ENCODE measurements around the gene OSM.

Gene OSM

DNA sequence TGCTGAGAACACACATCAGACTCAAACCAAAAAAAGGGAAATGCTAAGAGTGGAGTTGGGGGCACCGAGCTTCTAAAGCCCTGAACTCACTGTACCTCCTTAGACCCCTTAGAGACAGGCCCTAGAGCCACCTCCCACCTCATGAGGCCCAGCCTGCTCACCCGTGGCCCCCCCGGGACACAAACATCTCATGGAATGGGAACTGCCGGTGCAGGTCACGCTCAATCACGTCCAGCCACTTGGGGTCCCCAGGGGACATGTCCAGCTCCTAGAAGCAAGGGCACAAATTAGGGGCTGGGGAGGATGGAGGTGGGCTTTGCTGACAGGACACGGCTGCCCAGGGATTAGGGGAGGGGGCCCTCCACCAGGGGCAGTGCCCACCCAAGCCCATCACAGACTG lies 28.9 kb upstream of the OSM start:
- Histone ChIP-seq H3K36me3 (ENCODE audit: insufficient read depth, low read depth, low read length) (no peaks in the 10 kb centered on the region; the same call in 1 of the 2 replicates), H3K4me3 (ENCODE audit: low read length) (no peak overlapping the region), H3K27me3 (ENCODE audit: insufficient read depth, low read length) (no peaks in the 10 kb centered on the region; the same call in 1 of the 2 replicates), H3K9me3 (ENCODE audit: insufficient read depth, low read depth, low read length) (no peaks in the 10 kb centered on the region), H3K4me1 (ENCODE audit: insufficient read depth, low read length) (no peaks in the 10 kb centered on the region), H3K27ac (ENCODE audit: low read length) (no peak overlapping the region), H3K9ac (ENCODE audit: low read depth, low read length) (no peak overlapping the region)

DNA sequence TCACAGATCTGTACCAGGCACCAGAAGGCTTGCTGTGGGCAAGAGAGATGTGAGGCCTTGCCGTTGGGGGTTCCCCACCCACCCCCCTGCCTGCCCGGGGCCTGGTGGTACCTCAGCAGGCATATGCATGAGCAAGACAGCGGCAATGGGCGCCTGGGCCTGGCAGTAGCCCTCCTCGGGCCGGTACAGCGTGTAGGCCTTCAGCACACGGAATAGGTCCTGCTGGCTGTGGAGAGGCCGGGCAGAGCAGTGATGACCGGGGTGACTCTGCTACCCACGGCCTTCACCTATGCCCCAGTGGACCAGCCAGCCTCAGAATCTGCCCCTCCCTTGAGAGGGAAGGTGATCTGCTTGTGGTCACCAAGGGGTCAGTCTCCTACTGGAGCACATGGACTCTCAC lies 28.2 kb upstream of the OSM start:
- H3K4me1 ChIP-seq (ENCODE audit: insufficient read depth, low read length), result 0 out of 2 replicates have a peak, but pooled peaks cover 4% of the 10 kb centered on the region
- H3K27me3 ChIP-seq (ENCODE audit: insufficient read depth, low read length), result peaks cover 4% of the 10 kb centered on the region; the same call in 1 of the 2 replicates
- H3K4me3 ChIP-seq (ENCODE audit: low read length), result no peak overlapping the region
- H3K9ac ChIP-seq (ENCODE audit: low read depth, low read length), result no peak overlapping the region
- no peaks in the 10 kb centered on the region for H3K9me3 ChIP-seq (ENCODE audit: insufficient read depth, low read depth, low read length)
- no peak overlapping the region for H3K27ac ChIP-seq (ENCODE audit: low read length)
- no peaks in the 10 kb centered on the region; the same call in 1 of the 2 replicates for H3K36me3 ChIP-seq (ENCODE audit: insufficient read depth, low read depth, low read length)

DNA sequence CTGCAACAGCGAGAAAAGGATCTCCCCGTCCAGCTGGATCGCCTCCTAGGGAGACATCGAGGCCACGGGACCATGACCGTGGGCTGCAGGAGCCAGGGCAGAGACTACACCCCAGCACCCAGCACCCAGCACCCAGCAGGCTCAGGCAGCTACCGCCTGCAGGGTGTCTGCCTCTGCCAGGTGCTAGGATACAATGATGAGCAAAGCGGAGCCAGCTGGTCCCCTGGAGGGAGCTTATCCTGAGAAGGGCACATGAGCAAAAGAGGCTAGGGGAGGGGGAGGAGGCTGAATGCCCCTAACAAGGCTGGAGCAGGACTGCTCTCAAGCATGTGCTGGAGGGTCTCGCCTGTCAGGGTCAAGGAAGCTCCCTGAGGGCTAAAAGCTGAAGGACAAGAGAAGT lies 27.4 kb upstream of the OSM start:
- H3K9ac ChIP-seq (ENCODE audit: low read depth, low read length), result no peak overlapping the region
- H3K9me3 ChIP-seq (ENCODE audit: insufficient read depth, low read depth, low read length), result no peaks in the 10 kb centered on the region
- 0 out of 2 replicates have a peak, but pooled peaks cover 4% of the 10 kb centered on the region for H3K4me1 ChIP-seq (ENCODE audit: insufficient read depth, low read length)
- H3K27ac ChIP-seq (ENCODE audit: low read length), result no peak overlapping the region
- H3K4me3 ChIP-seq (ENCODE audit: low read length), result no peak overlapping the region
- peaks cover 4% of the 10 kb centered on the region; the same call in 1 of the 2 replicates for H3K27me3 ChIP-seq (ENCODE audit: insufficient read depth, low read length)
- H3K36me3 ChIP-seq (ENCODE audit: insufficient read depth, low read depth, low read length), result no peaks in the 10 kb centered on the region; the same call in 1 of the 2 replicates

DNA sequence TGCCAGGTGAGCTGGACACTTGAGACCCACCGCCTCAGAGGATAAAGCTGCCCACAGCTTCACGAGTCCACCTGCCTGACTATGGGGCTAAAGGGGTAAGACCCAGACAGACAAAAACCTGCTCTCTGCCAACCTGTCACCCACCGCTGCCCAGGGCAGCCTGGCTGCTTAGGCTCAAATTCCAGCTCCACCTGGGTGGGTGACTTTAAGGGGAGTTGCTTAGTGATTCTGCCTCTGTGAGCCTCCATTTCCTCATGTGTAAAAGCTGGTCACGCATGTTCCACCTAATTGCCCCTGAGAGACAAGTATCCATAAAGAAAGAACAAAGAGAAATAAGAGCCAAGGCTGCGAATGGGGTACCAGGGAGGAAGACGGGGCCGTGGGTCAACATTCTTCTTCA lies 26.4 kb upstream of the OSM start:
- no peak overlapping the region for H3K4me3 ChIP-seq (ENCODE audit: low read length)
- peaks cover 11% of the 10 kb centered on the region; the same call in 1 of the 2 replicates for H3K27me3 ChIP-seq (ENCODE audit: insufficient read depth, low read length)
- H3K9ac ChIP-seq (ENCODE audit: low read depth, low read length), result no peak overlapping the region
- no peaks in the 10 kb centered on the region for H3K9me3 ChIP-seq (ENCODE audit: insufficient read depth, low read depth, low read length)
- no peak overlapping the region for H3K27ac ChIP-seq (ENCODE audit: low read length)
- no peaks in the 10 kb centered on the region; the same call in 1 of the 2 replicates for H3K36me3 ChIP-seq (ENCODE audit: insufficient read depth, low read depth, low read length)
- peaks cover 10% of the 10 kb centered on the region; the same call in 1 of the 2 replicates for H3K4me1 ChIP-seq (ENCODE audit: insufficient read depth, low read length)

DNA sequence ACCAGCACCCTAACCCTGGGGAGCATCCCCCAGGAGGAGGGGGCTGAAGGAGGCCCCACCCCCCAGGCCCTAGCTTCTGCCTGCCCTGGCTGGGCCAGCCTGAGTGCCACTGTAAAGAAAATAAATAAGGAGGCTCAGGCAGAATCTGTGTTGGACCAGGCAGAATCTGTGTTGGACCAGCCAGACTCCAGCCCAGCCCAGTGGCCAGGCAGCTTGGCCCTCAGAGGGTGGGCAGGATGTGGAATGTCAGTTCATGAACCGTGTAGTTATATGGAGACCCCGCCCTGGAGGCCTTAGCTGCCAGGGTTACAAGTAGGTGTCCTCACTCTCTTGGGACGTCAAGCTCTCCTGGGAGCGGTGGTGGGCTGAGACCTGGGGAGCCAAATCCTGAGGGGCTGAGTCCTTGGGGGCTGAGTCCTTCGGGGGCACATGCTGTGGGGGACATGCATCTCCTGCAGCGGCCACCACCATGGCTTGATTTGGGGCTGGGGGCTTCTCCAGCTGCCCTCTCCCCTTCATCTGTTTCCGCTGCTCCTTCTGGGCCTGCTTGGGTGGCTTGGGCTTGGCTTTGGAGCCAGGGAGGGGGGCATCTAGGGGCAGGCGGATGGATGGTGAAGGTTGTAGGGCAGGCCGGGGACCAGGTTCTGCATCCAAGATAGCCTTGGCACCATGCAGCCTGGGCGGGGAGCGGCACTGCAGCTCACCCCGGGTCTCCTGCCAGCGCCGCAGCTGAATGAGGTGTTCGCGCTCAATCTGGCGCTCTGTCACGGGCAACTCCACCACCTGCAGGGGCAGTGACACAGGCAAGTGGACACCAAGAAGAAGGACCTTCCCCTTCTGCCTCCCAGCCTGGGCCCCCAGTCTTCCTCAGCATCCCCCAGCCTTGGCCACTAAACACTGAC lies 25.7 kb upstream of the OSM start:
- H3K4me1 ChIP-seq (ENCODE audit: insufficient read depth, low read length), result peaks cover 10% of the 10 kb centered on the region; the same call in 1 of the 2 replicates

DNA sequence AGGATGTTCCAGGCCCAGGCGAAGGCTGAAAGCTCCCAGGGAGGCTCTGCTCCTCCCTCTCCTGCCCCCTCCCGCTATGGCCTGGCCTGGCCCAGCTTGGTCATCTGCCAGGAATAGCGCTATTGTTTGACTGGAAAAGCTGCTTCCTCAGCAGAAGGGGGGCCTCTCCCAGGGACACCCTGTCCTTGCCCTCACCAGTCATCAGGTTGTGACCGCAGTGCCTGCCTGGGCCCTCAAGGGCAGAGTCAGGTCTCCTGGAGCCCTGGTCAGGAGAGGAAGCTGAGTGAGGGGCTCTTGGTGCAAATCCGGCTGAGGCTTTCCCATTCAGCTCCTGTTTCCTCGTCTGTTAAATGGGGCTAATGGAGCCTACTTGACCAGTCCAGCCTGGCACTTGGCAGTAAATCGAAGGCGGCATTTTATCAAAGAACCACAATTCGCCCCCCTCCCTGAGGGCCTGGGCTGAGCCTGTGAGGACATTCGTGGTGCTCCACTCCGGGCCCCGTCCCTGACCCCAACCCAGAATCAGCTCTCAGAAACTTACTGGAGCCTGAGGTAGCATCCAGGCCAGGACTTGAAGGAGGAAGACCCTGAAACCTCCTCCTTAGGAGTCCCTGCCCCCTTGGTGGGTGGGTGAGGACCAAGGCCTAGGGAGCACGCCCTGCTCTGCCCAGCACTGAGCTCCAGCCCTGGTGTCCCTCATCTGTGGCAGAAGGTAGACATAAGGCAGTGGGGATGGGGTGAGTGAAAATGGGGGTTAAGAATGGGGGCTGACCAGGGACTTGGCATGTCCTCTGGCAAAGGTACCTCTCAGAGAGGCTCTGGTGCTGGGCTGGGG lies 24.6 kb upstream of the OSM start:
- Histone ChIP-seq H3K4me1 (ENCODE audit: insufficient read depth, low read length) (peaks cover 10% of the 10 kb centered on the region; the same call in 1 of the 2 replicates), H3K27ac (ENCODE audit: low read length) (no peak overlapping the region), H3K9ac (ENCODE audit: low read depth, low read length) (no peak overlapping the region), H3K9me3 (ENCODE audit: insufficient read depth, low read depth, low read length) (no peaks in the 10 kb centered on the region), H3K36me3 (ENCODE audit: insufficient read depth, low read depth, low read length) (no peaks in the 10 kb centered on the region; the same call in 1 of the 2 replicates), H3K27me3 (ENCODE audit: insufficient read depth, low read length) (peaks cover 11% of the 10 kb centered on the region; the same call in 1 of the 2 replicates), H3K4me3 (ENCODE audit: low read length) (no peak overlapping the region)

More for the DNA sequence above, 25.7 kb upstream of the OSM start:
- no peaks in the 10 kb centered on the region for H3K9me3 ChIP-seq (ENCODE audit: insufficient read depth, low read depth, low read length)
- no peak overlapping the region for H3K9ac ChIP-seq (ENCODE audit: low read depth, low read length)
- no peaks in the 10 kb centered on the region; the same call in 1 of the 2 replicates for H3K36me3 ChIP-seq (ENCODE audit: insufficient read depth, low read depth, low read length)
- H3K27me3 ChIP-seq (ENCODE audit: insufficient read depth, low read length), result peaks cover 11% of the 10 kb centered on the region; the same call in 1 of the 2 replicates
- H3K4me3 ChIP-seq (ENCODE audit: low read length), result no peak overlapping the region
- H3K27ac ChIP-seq (ENCODE audit: low read length), result no peak overlapping the region

DNA sequence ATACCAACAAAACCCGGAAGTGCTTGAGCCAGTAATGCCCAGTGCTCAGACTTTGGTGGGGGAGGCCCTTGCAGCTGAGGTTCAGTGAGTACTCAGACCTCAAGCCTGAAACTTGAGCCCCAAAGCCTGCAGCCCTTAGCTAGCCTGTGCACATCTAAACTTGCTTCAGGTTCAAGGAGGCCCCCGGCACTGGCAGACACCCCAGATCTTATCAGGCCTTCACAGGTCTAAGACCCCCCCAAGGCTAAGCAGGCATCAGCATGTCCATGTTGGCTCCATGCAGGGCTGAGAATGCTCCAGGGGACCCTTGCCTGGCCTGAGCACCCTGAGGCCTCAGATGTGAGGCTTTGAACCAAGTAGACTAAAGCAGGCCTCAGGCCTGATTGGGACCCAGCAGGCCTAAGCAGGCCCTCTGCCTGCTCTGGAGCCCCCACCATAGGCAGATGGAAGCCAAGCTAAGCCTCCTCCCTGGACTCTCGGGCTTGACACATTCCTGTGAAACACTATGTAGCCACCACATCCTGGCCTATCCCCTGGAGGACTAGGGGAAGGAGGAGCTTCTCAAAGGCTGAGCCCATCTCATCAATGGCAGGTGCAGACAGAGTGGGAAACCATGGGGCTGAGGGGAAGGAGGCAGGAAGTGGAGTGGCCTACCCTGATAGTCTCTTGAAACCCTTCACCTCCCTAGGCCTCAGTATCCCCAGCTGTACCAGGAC lies 23.8 kb upstream of the OSM start:
- Histone ChIP-seq H3K9me3 (ENCODE audit: insufficient read depth, low read depth, low read length) (no peaks in the 10 kb centered on the region), H3K36me3 (ENCODE audit: insufficient read depth, low read depth, low read length) (no peaks in the 10 kb centered on the region; the same call in 1 of the 2 replicates), H3K4me1 (ENCODE audit: insufficient read depth, low read length) (peaks cover 10% of the 10 kb centered on the region; the same call in 1 of the 2 replicates), H3K4me3 (ENCODE audit: low read length) (peak overlapping the region; percentile 75), H3K9ac (ENCODE audit: low read depth, low read length) (peak overlapping the region; percentile 28; the same call in 1 of the 2 replicates), H3K27ac (ENCODE audit: low read length) (no peak overlapping the region), H3K27me3 (ENCODE audit: insufficient read depth, low read length) (peaks cover 11% of the 10 kb centered on the region; the same call in 1 of the 2 replicates)

DNA sequence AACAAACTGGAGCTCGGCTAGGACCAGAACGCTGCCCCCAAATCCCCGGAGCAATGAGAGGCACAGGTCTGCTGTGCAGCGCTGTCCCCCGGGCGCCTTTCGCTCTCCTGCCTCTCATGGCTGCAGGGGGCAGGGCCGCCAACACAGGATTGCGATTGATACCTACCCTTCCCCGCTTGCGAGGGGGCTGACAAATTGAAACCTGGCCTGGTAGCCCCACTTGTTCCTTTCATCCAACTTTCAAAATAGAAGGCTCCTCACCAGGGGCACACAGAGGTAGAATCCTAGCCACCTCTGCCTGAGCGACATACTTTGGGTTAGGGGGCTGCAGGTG lies 23.3 kb upstream of the OSM start:
- Histone ChIP-seq H3K36me3 (ENCODE audit: insufficient read depth, low read depth, low read length) (no peaks in the 10 kb centered on the region; the same call in 1 of the 2 replicates), H3K27ac (ENCODE audit: low read length) (no peak overlapping the region), H3K4me1 (ENCODE audit: insufficient read depth, low read length) (peaks cover 10% of the 10 kb centered on the region; the same call in 1 of the 2 replicates), H3K4me3 (ENCODE audit: low read length) (peak overlapping the region; percentile 75), H3K9me3 (ENCODE audit: insufficient read depth, low read depth, low read length) (no peaks in the 10 kb centered on the region), H3K27me3 (ENCODE audit: insufficient read depth, low read length) (peaks cover 11% of the 10 kb centered on the region; the same call in 1 of the 2 replicates), H3K9ac (ENCODE audit: low read depth, low read length) (peak overlapping the region; percentile 28; the same call in 1 of the 2 replicates)

DNA sequence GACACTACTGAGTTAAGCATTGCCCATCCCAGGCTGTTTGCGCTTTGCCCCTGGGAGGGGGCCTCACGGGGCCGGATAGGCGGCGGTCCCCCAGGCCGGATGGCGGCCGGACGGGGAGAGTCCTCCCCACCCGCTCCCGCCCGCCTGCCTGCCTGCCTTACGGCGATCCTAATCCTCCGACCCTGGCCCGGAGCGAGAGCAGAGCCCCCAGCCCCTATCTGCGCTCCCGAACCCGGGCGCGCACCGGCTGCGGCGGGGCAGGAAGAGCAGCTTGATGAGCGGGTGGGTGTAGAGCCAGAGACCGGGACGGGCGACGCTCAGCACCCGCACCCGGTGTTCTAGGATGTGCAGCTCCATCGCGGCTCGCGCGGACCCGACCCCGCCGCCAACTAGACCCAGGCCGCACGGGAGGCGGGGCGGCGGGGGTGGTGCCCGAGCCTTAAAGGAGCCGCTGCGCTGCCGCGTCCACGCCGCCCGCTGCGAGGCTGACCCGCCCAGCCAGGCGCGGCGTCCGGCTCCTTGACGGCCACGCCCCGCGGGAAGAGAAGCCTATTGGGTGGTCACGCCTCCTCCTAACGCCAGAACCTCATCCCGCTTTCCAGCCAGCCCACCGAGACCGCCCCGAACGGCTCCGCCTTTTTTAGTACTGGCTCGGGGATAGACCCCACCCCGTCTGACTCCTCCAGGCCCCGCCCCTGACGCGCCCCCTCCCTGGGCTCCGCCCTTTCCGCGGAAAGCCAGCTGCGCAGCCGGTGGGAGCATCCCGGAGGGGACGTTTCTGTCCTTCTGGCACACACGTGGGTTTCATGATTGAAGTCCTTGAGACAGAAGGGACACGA lies 22.7 kb upstream of the OSM start, which contains the start of gene CASTOR1:
CASTOR1 (minus strand) TSS at position 365 of the 839 bp plus-strand sequence; CDS start at position 357, 8 bp downstream.
- Histone ChIP-seq H3K4me3 (ENCODE audit: low read length) (peak within 1 kb of the TSS; percentile 75), H3K27ac (ENCODE audit: low read length) (no peak within 1 kb of the TSS), H3K9ac (ENCODE audit: low read depth, low read length) (peak within 1 kb of the TSS; percentile 45; the same call in 1 of the 2 replicates), H3K27me3 (ENCODE audit: insufficient read depth, low read length) (peaks cover 11% of the 10 kb centered on the region; the same call in 1 of the 2 replicates), H3K36me3 (ENCODE audit: insufficient read depth, low read depth, low read length) (no peaks in the 10 kb centered on the region; the same call in 1 of the 2 replicates), H3K4me1 (ENCODE audit: insufficient read depth, low read length) (peaks cover 10% of the 10 kb centered on the region; the same call in 1 of the 2 replicates), H3K9me3 (ENCODE audit: insufficient read depth, low read depth, low read length) (no peaks in the 10 kb centered on the region)
